ENCODE results near the gene MZT2A.
"Not testable (repeated sequence)": the region's sequence is repeated elsewhere in the genome, so short reads cannot be mapped to it uniquely, and the experiment has no call there.

- TF ChIP-seq CTCF, POLR2A (IDR thresholded peaks at IDR 0.05): not testable (repeated sequence)
Measured at GRCh38 chr2:131511969-131512870, 20.0 kb upstream of the MZT2A start.
